ENCODE measurements around the gene MIXL1.

Gene MIXL1

DNA sequence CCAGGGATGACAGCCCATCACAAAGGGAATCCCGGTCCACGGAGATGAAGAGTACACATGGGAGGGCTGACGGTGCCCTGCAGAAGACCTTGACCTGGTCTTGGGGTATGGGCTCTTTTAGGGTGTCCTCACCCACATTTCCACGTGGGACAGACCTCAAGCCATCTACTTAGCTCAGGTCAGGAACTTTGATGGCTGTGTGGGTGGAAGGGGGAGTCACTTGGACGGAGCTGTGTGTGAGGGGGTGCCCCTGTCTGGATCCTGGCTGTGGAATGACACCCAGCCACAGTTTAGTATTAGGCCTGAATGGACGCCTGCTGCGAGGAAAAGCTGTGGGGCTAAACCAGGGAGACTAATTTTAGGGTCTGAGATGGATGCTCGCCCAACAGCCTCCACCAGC is 10.9 kb upstream of the MIXL1 start:
- DNase-seq (ENCODE audit: low read depth), result no peak
- no peak for TF ChIP-seq CTCF (conservative IDR thresholded peaks at IDR 0.05; ENCODE audit: control insufficient read depth, insufficient read depth, low read depth, low read length)
- no peak overlapping the region for H3K4me3 ChIP-seq (ENCODE audit: control insufficient read depth, low read depth, low read length)

- TF ChIP-seq CTCF (conservative IDR thresholded peaks at IDR 0.05; ENCODE audit: control insufficient read depth, insufficient read depth, low read depth, low read length), result no peak
- H3K4me3 ChIP-seq (ENCODE audit: control insufficient read depth, low read depth, low read length), result no peak overlapping the region
- no peak for DNase-seq (ENCODE audit: low read depth)
Observed at GRCh38 chr1:226215239-226215638, 8.2 kb upstream of the MIXL1 start.

DNA sequence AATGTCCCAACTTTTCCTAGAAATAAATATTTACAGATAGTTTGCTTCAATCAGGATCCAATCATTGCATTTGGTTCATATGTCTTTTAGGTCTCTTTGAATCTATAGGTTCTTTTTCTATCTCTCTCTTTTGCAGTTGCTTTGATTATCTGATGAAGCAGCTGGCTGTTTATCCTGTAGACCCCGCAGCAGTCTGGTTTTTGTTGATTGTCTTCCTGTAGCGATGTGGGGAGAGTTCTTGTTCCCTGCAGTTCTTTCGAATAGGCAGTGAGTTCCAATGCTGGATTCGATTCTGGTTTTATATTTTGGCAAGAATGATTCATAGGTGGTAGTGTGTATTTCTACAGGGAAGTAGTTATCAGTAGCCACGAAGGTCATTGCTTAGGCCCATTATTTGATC is 7.4 kb upstream of the MIXL1 start:
- H3K4me3 ChIP-seq (ENCODE audit: control insufficient read depth, low read depth, low read length), result no peak overlapping the region
- DNase-seq (ENCODE audit: low read depth), result no peak
- TF ChIP-seq CTCF (conservative IDR thresholded peaks at IDR 0.05; ENCODE audit: control insufficient read depth, insufficient read depth, low read depth, low read length), result no peak

DNA sequence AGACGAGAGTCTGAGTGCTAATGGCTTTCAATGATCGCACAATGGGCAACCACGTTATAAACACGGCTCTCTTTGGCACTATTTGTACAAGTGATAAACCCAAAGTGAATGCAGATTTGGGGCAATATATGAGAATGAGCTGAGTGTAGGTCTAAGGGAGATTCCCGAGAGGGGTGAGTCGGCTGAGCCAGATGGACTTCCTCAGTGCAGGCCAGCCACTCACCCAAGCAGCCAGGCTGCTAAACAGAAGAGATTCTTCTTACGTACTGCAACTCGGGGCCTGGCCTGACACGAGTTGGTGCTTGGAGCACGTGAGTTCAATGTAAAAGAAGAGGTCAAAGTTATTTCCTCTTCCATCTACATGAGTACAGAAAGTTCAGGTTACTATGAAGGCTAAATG is 6.2 kb upstream of the MIXL1 start:
- DNase-seq (ENCODE audit: low read depth), result peak; percentile 54
- no peak for TF ChIP-seq CTCF (conservative IDR thresholded peaks at IDR 0.05; ENCODE audit: control insufficient read depth, insufficient read depth, low read depth, low read length)

GRCh38 chr1:226220473-226221189 is 2.8 kb upstream of the MIXL1 start:
- no peak overlapping the region for H3K4me3 ChIP-seq (ENCODE audit: control insufficient read depth, low read depth, low read length)
- no peak for TF ChIP-seq CTCF (conservative IDR thresholded peaks at IDR 0.05; ENCODE audit: control insufficient read depth, insufficient read depth, low read depth, low read length)
- DNase-seq (ENCODE audit: low read depth), result no peak

More for the DNA sequence above, 6.2 kb upstream of the MIXL1 start:
- no peak overlapping the region for H3K4me3 ChIP-seq (ENCODE audit: control insufficient read depth, low read depth, low read length)

- DNase-seq (ENCODE audit: low read depth), result no peak
- no peak overlapping the region for H3K4me3 ChIP-seq (ENCODE audit: control insufficient read depth, low read depth, low read length)
- TF ChIP-seq CTCF (conservative IDR thresholded peaks at IDR 0.05; ENCODE audit: control insufficient read depth, insufficient read depth, low read depth, low read length), result no peak
Observed at GRCh38 chr1:226222686-226223085, 778 bp upstream of the MIXL1 start.

Data from fibroblast of mammary gland (primary cell).